Activated naive CD4-positive, alpha-beta T cell treated with anti-CD3 and anti-CD28 coated beads, Interleukin-2, amount 10 ng/mL, durations not matched to agents 7 days and 5 days (primary cell): ENCODE measurements around the gene ADCY2.

Experiments
- CTCF ChIA-PET: fragments of 350-600 bp; sonication (Branson Sonifier 250); formaldehyde crosslinking; loops from one replicate; lab custom pipeline; 2021; ENCODE audit warnings: antibody characterized with exemption; lab: Charles Lee
- DNase-seq: peaks from one replicate; pipeline ENCODE4 v3.0.0-alpha.2; 2020
- H3K27ac Mint-ChIP-seq: one replicate; pipeline ENCODE4 v1.8.0; 2021; ENCODE audit warnings: mild to moderate bottlenecking, moderate library complexity, mixed read lengths
- H3K27me3 Mint-ChIP-seq: one replicate; pipeline ENCODE4 v1.8.0; 2021; ENCODE audit warnings: mild to moderate bottlenecking, mixed read lengths
- H3K36me3 Mint-ChIP-seq: one replicate; pipeline ENCODE4 v1.8.0; 2021; ENCODE audit warnings: mixed read lengths
- H3K4me1 Mint-ChIP-seq: one replicate; pipeline ENCODE4 v1.8.0; 2021; ENCODE audit warnings: mixed read lengths
- H3K4me3 Mint-ChIP-seq: one replicate; pipeline ENCODE4 v1.8.0; 2021; ENCODE audit warnings: mild to moderate bottlenecking, moderate library complexity, mixed read lengths
- H3K9me3 Mint-ChIP-seq: one replicate; pipeline ENCODE4 v1.8.0; 2021; ENCODE audit warnings: mixed read lengths

The ADCY2 gene

GRCh38 chr5:7395947-7396712, at the start of gene ADCY2:
ADCY2 (plus strand) TSS chr5:7396138; CDS start chr5:7396297, 159 bp downstream.
- peaks cover 55% of the 10 kb centered on the region for H3K27me3 Mint-ChIP-seq
- no peak for DNase-seq
- H3K4me1 Mint-ChIP-seq = peaks cover 4% of the 10 kb centered on the region
- no peaks in the 10 kb centered on the region for H3K9me3 Mint-ChIP-seq
- H3K4me3 Mint-ChIP-seq = no peak within 1 kb of the TSS
- CTCF ChIA-PET = no interaction called here
- H3K27ac Mint-ChIP-seq = no peak within 1 kb of the TSS
- H3K36me3 Mint-ChIP-seq = peaks cover 3% of the 10 kb centered on the region

GRCh38 chr5:7347377-7347776, 48.6 kb upstream of the ADCY2 start:
- CTCF ChIA-PET = no interaction called here

GRCh38 chr5:7348168-7348854, 47.6 kb upstream of the ADCY2 start:
- Mint-ChIP-seq H3K9me3 (peaks cover 11% of the 10 kb centered on the region), H3K4me1 (no peaks in the 10 kb centered on the region), H3K27ac (no peak overlapping the region), H3K27me3 (no peaks in the 10 kb centered on the region), H3K36me3 (no peaks in the 10 kb centered on the region), H3K4me3 (no peak overlapping the region)
- CTCF ChIA-PET = no interaction called here
- no peak for DNase-seq

More at GRCh38 chr5:7347377-7347776, 48.6 kb upstream of the ADCY2 start:
- no peaks in the 10 kb centered on the region for H3K27me3 Mint-ChIP-seq
- H3K4me3 Mint-ChIP-seq = no peak overlapping the region
- no peaks in the 10 kb centered on the region for H3K4me1 Mint-ChIP-seq
- no peak for DNase-seq
- peaks cover 11% of the 10 kb centered on the region for H3K9me3 Mint-ChIP-seq
- no peaks in the 10 kb centered on the region for H3K36me3 Mint-ChIP-seq
- no peak overlapping the region for H3K27ac Mint-ChIP-seq

DNA sequence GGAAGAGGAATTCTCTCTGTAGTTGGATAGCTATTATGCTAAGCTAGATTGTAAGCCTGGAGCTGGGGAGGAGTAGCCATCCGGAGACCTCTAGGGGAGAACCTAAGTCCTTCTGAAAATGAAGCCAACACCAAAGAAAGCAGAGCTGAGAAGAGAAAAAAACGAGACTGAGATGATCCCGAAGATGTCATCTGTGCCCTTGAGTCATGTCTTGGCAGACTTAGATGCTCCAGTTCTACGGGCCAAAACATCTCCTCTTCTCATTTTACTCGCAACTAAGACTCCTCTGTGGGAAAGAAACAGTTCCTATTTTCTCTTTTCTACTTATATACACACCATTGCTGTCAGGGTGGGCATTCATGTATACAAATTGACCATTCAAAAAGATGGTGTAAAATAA, 34.3 kb upstream of the ADCY2 start:
- Mint-ChIP-seq H3K4me3 (no peak overlapping the region), H3K27me3 (no peaks in the 10 kb centered on the region), H3K36me3 (no peaks in the 10 kb centered on the region), H3K4me1 (no peaks in the 10 kb centered on the region), H3K9me3 (no peaks in the 10 kb centered on the region), H3K27ac (no peak overlapping the region)
- DNase-seq = no peak
- CTCF ChIA-PET = no interaction called here

DNA sequence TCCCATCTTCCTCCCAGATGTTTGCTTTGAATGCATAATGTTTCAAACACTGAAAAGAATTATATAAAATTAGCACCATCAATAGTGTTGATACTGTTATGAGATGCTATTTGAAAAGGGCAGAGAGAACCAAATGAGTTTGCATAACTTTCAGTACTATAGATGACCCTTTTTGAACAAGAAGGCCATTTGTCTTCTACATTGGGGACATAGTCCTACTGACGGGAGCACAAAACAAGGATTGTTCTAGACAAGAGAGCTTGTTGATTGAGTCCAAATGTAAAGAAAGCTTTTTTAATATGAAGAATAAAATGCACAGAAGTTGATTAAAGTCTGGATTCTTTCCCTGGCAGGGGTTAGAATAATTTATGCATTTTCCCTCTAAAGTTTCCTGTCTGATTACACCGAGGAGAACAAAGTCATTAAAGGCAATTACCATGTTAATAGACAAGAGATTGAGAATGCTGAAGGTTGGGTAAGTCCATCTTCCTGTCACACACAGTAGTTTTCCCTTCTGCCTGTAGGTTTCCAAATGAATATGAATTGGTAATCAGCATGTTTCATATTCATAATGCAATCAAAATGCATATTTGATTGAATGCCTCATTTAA, 32.8 kb upstream of the ADCY2 start:
- H3K4me3 Mint-ChIP-seq = no peak overlapping the region
- CTCF ChIA-PET = no interaction called here
- no peaks in the 10 kb centered on the region for H3K36me3 Mint-ChIP-seq

DNA sequence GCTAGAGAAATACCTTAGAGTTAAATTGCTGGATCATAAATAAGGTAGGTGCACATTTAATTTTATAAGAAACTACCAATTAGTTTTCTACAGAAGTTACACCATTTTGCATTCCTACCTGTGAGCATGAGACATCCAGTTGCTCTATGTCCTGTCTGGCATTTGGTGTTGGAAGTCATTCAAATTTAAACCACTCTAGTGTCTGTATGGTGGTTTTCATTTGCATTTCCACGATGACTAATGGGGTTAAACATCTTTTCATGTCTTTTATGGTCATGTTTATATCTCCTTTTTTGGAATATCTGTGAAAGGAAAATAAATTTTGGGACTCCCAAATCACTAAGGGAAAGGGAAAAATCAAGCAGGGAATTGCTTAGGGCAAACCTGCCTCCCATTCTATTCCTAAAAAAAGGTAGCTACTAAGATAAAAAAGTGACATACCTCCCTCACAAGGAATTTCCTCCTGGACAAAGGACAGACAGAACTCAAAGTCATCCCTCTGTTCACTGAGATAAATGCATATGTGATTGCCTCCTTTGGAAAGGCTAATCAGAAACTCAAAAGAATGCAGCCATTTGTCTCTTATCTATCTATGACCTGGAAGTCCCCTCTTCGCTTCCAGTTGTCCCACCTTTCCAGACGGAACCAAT, 31.6 kb upstream of the ADCY2 start:
- Mint-ChIP-seq H3K4me1 (no peaks in the 10 kb centered on the region), H3K4me3 (no peak overlapping the region), H3K27ac (no peak overlapping the region), H3K9me3 (peaks cover 5% of the 10 kb centered on the region), H3K36me3 (no peaks in the 10 kb centered on the region), H3K27me3 (no peaks in the 10 kb centered on the region)
- DNase-seq = no peak
- CTCF ChIA-PET = no interaction called here

More for the DNA sequence above, 32.8 kb upstream of the ADCY2 start:
- H3K4me1 Mint-ChIP-seq = no peaks in the 10 kb centered on the region
- DNase-seq = no peak
- no peak overlapping the region for H3K27ac Mint-ChIP-seq
- H3K9me3 Mint-ChIP-seq = peaks cover 3% of the 10 kb centered on the region
- no peaks in the 10 kb centered on the region for H3K27me3 Mint-ChIP-seq

- H3K27me3 Mint-ChIP-seq = no peaks in the 10 kb centered on the region
- H3K4me1 Mint-ChIP-seq = no peaks in the 10 kb centered on the region
- CTCF ChIA-PET = no interaction called here
- no peaks in the 10 kb centered on the region for H3K36me3 Mint-ChIP-seq
- peaks cover 7% of the 10 kb centered on the region for H3K9me3 Mint-ChIP-seq
- no peak for DNase-seq
- H3K4me3 Mint-ChIP-seq = no peak overlapping the region
- H3K27ac Mint-ChIP-seq = no peak overlapping the region
Measured at GRCh38 chr5:7367780-7368179, 28.2 kb upstream of the ADCY2 start.

GRCh38 chr5:7372399-7372798, 23.5 kb upstream of the ADCY2 start:
- no peaks in the 10 kb centered on the region for H3K27me3 Mint-ChIP-seq
- H3K4me3 Mint-ChIP-seq = no peak overlapping the region
- H3K4me1 Mint-ChIP-seq = no peaks in the 10 kb centered on the region
- H3K27ac Mint-ChIP-seq = no peak overlapping the region
- no peaks in the 10 kb centered on the region for H3K36me3 Mint-ChIP-seq
- peaks cover 7% of the 10 kb centered on the region for H3K9me3 Mint-ChIP-seq
- DNase-seq = no peak
- CTCF ChIA-PET = no interaction called here

GRCh38 chr5:7374186-7374585, 21.8 kb upstream of the ADCY2 start:
- H3K36me3 Mint-ChIP-seq = no peaks in the 10 kb centered on the region
- peaks cover 2% of the 10 kb centered on the region for H3K9me3 Mint-ChIP-seq
- H3K27me3 Mint-ChIP-seq = no peaks in the 10 kb centered on the region
- no peak overlapping the region for H3K27ac Mint-ChIP-seq
- CTCF ChIA-PET = no interaction called here
- no peak for DNase-seq
- H3K4me1 Mint-ChIP-seq = no peaks in the 10 kb centered on the region
- H3K4me3 Mint-ChIP-seq = no peak overlapping the region

- peaks cover 2% of the 10 kb centered on the region for H3K9me3 Mint-ChIP-seq
- no peak for DNase-seq
- H3K27ac Mint-ChIP-seq = no peak overlapping the region
- H3K27me3 Mint-ChIP-seq = no peaks in the 10 kb centered on the region
- no peaks in the 10 kb centered on the region for H3K4me1 Mint-ChIP-seq
- no peak overlapping the region for H3K4me3 Mint-ChIP-seq
- no peaks in the 10 kb centered on the region for H3K36me3 Mint-ChIP-seq
- CTCF ChIA-PET = no interaction called here
Measured at GRCh38 chr5:7375457-7375856, 20.5 kb upstream of the ADCY2 start.

DNA sequence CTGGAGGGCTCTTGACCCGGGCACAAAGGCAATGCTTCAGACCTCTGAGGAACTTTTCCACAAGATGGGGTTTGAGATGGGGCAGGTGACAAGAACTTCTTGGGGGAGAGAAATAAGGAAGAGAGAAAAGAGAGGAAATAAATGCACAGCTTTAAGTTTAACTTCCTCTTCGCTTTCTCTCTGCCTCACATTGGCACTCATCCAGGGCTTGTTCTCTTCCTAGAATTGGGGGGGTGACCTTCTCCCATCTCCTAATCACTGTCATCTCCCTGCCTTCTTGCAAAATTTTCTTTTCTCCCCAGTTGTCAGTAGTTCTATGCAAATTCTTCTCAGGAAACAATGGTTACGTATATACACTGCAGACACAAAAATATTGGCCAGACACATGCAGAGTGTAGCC, 19.1 kb upstream of the ADCY2 start:
- no peaks in the 10 kb centered on the region for H3K36me3 Mint-ChIP-seq
- no peaks in the 10 kb centered on the region for H3K9me3 Mint-ChIP-seq
- H3K27ac Mint-ChIP-seq = no peak overlapping the region
- no peak overlapping the region for H3K4me3 Mint-ChIP-seq
- no peaks in the 10 kb centered on the region for H3K27me3 Mint-ChIP-seq
- H3K4me1 Mint-ChIP-seq = no peaks in the 10 kb centered on the region
- CTCF ChIA-PET = interaction anchor here (0.6 kb wide), 1 partner anchor 197 kb away, joined by 3 read pairs; no protein-coding TSS in a partner anchor
- no peak for DNase-seq

- H3K4me3 Mint-ChIP-seq = no peak overlapping the region
- no peak for DNase-seq
- CTCF ChIA-PET = no interaction called here
- H3K9me3 Mint-ChIP-seq = no peaks in the 10 kb centered on the region
- H3K4me1 Mint-ChIP-seq = no peaks in the 10 kb centered on the region
- H3K27ac Mint-ChIP-seq = no peak overlapping the region
- no peaks in the 10 kb centered on the region for H3K27me3 Mint-ChIP-seq
- H3K36me3 Mint-ChIP-seq = no peaks in the 10 kb centered on the region
Measured at GRCh38 chr5:7377761-7378160, 18.2 kb upstream of the ADCY2 start.

DNA sequence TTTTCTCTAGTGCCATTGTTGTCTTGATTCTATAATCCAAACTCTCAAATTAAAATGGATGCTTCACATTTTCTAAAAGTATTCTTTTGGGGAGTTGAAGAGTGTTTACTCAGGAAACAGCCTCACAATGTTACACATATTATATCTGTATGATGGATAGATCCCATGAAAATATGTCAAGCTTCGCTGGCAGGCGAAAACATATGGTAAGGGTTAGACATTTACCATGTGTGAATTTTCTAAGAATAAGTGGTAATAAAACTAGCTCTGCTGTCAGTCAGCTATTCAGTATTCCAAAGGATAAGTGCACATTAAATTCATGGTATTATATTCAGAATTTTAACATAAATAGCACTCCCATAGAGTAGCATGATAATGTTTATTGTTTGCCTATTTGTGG, 13.3 kb upstream of the ADCY2 start:
- no peak overlapping the region for H3K4me3 Mint-ChIP-seq
- no peak overlapping the region for H3K27ac Mint-ChIP-seq
- DNase-seq = no peak
- no peaks in the 10 kb centered on the region for H3K9me3 Mint-ChIP-seq
- H3K36me3 Mint-ChIP-seq = no peaks in the 10 kb centered on the region
- H3K4me1 Mint-ChIP-seq = no peaks in the 10 kb centered on the region
- CTCF ChIA-PET = no interaction called here
- H3K27me3 Mint-ChIP-seq = no peaks in the 10 kb centered on the region

- H3K27me3 Mint-ChIP-seq = no peaks in the 10 kb centered on the region
- H3K4me1 Mint-ChIP-seq = no peaks in the 10 kb centered on the region
- no peak overlapping the region for H3K27ac Mint-ChIP-seq
- no peaks in the 10 kb centered on the region for H3K9me3 Mint-ChIP-seq
- no peaks in the 10 kb centered on the region for H3K36me3 Mint-ChIP-seq
- DNase-seq = no peak
- no peak overlapping the region for H3K4me3 Mint-ChIP-seq
- CTCF ChIA-PET = interaction anchor here (0.9 kb wide), 1 partner anchor 565 kb away, joined by 3 read pairs; no protein-coding TSS in a partner anchor
Measured at GRCh38 chr5:7385681-7386080, 10.3 kb upstream of the ADCY2 start.
